A549 treated with DMSO at 1 μM for 4 hours (cell line): ENCODE results near the gene NPHS1. TPM values are rescaled to one million over a fixed set of nuclear protein-coding genes. Genes with fewer than 3 reads are reported as not detected.

ENCODE experiments used
- total RNA-seq: library from RNA; stranded (reverse); fragments of 200-300 nt; extraction: Qiagen RNA extraction; gene quantifications from 5 replicates; pipeline ENCODE4 v1.2.3, GENCODE V29; 2022; ENCODE audit warnings: low read depth

Gene NPHS1, protein sequence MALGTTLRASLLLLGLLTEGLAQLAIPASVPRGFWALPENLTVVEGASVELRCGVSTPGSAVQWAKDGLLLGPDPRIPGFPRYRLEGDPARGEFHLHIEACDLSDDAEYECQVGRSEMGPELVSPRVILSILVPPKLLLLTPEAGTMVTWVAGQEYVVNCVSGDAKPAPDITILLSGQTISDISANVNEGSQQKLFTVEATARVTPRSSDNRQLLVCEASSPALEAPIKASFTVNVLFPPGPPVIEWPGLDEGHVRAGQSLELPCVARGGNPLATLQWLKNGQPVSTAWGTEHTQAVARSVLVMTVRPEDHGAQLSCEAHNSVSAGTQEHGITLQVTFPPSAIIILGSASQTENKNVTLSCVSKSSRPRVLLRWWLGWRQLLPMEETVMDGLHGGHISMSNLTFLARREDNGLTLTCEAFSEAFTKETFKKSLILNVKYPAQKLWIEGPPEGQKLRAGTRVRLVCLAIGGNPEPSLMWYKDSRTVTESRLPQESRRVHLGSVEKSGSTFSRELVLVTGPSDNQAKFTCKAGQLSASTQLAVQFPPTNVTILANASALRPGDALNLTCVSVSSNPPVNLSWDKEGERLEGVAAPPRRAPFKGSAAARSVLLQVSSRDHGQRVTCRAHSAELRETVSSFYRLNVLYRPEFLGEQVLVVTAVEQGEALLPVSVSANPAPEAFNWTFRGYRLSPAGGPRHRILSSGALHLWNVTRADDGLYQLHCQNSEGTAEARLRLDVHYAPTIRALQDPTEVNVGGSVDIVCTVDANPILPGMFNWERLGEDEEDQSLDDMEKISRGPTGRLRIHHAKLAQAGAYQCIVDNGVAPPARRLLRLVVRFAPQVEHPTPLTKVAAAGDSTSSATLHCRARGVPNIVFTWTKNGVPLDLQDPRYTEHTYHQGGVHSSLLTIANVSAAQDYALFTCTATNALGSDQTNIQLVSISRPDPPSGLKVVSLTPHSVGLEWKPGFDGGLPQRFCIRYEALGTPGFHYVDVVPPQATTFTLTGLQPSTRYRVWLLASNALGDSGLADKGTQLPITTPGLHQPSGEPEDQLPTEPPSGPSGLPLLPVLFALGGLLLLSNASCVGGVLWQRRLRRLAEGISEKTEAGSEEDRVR (N-terminal part only)
- 0.17 to 0.77 TPM (median 0.42 TPM) in 5 replicates for total RNA-seq

DNA sequence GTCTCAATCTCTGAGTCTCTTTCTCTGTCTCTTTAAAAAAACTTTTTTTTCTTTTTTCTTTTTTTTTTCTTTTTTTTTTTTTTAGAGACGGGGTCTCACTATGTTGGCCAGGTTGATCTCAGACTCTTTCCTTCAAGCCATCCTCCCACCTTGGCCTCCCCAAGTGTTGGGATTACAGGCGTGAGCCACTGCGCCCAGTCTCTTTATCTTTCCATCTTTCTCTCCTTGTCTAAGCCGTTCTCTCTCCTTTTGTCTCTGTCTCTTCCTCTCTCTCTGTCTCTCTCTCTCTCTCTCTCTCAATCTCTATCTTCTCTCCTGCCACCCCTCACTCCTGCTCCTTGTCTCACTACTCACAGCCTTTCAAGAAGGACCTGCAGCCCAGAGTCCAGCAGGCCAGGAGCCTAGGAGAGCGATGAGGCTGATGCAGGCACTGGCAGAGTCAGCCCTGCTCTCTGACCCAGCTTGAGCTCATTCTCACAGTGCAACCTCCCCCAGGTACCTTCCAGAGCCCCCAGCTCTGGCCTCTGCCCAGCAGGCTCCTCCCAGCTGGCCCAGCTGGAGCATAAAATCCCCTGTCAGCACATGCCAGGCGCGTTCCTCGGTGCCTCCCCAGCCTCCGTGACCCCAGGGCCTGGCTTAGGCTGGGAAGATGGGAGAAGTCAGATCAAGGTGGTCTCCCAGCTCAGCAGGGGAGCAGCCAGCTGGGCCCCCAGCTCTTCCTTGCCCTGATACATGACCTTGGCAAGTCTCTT, at the start of gene NPHS1:
Gene NPHS1 (minus strand): TSS at position 476 of the 752 bp plus-strand sequence. CDS start 667 bp downstream, outside the sequence.

GRCh38 chr19:35868172-35868822, 16.0 kb upstream of the NPHS1 start, which contains the start of gene APLP1:
Gene APLP1 (plus strand): TSS chr19:35868574. CDS start chr19:35868637, 63 bp downstream.

GRCh38 chr19:35856546-35857149, 4.3 kb upstream of the NPHS1 start, which contains the start of gene KIRREL2:
Gene KIRREL2 (plus strand): TSS chr19:35856911. CDS start chr19:35857120, 209 bp downstream.

GRCh38 chr19:35812220-35813042, 39.9 kb downstream of the NPHS1 start, which contains the start of gene PRODH2:
Gene PRODH2 (minus strand): TSS chr19:35812845. CDS start chr19:35812805, 40 bp downstream.

Other genes with a start within 250 kb of the NPHS1 start
- 10.8 to 18.4 TPM (median 15.7 TPM) in 5 replicates for gene HAUS5, start 239.8 kb downstream of the NPHS1 start, total RNA-seq
- gene RBM42, start 223.5 kb downstream of the NPHS1 start, total RNA-seq = 147 to 213 TPM (median 187 TPM) in 5 replicates
- gene ETV2, start 210.8 kb downstream of the NPHS1 start, total RNA-seq = 2.1 to 3.1 TPM (median 2.3 TPM) in 5 replicates
- gene COX6B1, start 204.2 kb downstream of the NPHS1 start, total RNA-seq = 1,270 to 1,573 TPM (median 1,320 TPM) in 5 replicates
- gene UPK1A, start 186.0 kb downstream of the NPHS1 start, total RNA-seq = 0.64 to 1.2 TPM (median 0.84 TPM) in 5 replicates
- gene ZBTB32, start 147.9 kb downstream of the NPHS1 start, total RNA-seq = 0.05 TPM in 1 of 5 replicates, not detected in the others
- gene KMT2B, start 134.5 kb downstream of the NPHS1 start, total RNA-seq = 47.8 to 63.3 TPM (median 58.5 TPM) in 5 replicates
- 10.2 to 13.0 TPM (median 11.9 TPM) in 5 replicates for gene IGFLR1, start 110.1 kb downstream of the NPHS1 start, total RNA-seq
- gene U2AF1L4, start 107.1 kb downstream of the NPHS1 start, total RNA-seq = 23.0 to 29.3 TPM (median 28.6 TPM) in 5 replicates
- gene PSENEN, start 106.9 kb downstream of the NPHS1 start, total RNA-seq = 273 to 299 TPM (median 279 TPM) in 5 replicates
- gene LIN37, start 103.9 kb downstream of the NPHS1 start, total RNA-seq = 20.7 to 27.8 TPM (median 21.4 TPM) in 5 replicates
- gene HSPB6, start 95.5 kb downstream of the NPHS1 start, total RNA-seq = 0.16 to 0.34 TPM (median 0.20 TPM) in 5 replicates
- 27.5 to 38.7 TPM (median 32.5 TPM) in 5 replicates for gene PROSER3, start 94.3 kb downstream of the NPHS1 start, total RNA-seq
- 3.5 to 9.2 TPM (median 6.2 TPM) in 5 replicates for gene ARHGAP33, start 76.9 kb downstream of the NPHS1 start, total RNA-seq
- 0.27 to 0.66 TPM (median 0.41 TPM) in 4 of 5 replicates, not detected in the other for gene PRODH2, start 39.7 kb downstream of the NPHS1 start, total RNA-seq
- gene KIRREL2, start 4.4 kb upstream of the NPHS1 start, total RNA-seq = 0.44 to 0.74 TPM (median 0.58 TPM) in 5 replicates
- 82.7 to 99.7 TPM (median 88.7 TPM) in 5 replicates for gene APLP1, start 16.1 kb upstream of the NPHS1 start, total RNA-seq
- gene NFKBID, start 48.0 kb upstream of the NPHS1 start, total RNA-seq = 6.5 to 8.9 TPM (median 7.4 TPM) in 5 replicates
- gene HCST, start 50.0 kb upstream of the NPHS1 start, total RNA-seq = 0.25 to 0.75 TPM (median 0.60 TPM) in 3 of 5 replicates, not detected in the others
- gene TYROBP, start 55.8 kb upstream of the NPHS1 start, total RNA-seq = 0.31 TPM in 1 of 5 replicates, not detected in the others
- 11.7 to 28.8 TPM (median 20.5 TPM) in 5 replicates for gene LRFN3, start 83.9 kb upstream of the NPHS1 start, total RNA-seq
- gene SDHAF1, start 142.7 kb upstream of the NPHS1 start, total RNA-seq = 36.8 to 48.3 TPM (median 46.4 TPM) in 5 replicates
- 0.17 to 0.63 TPM (median 0.31 TPM) in 5 replicates for gene SYNE4, start 156.3 kb upstream of the NPHS1 start, total RNA-seq
- gene ALKBH6, start 161.7 kb upstream of the NPHS1 start, total RNA-seq = 23.6 to 26.4 TPM (median 24.6 TPM) in 5 replicates
- gene CLIP3, start 180.4 kb upstream of the NPHS1 start, total RNA-seq = 0.49 to 1.2 TPM (median 0.69 TPM) in 5 replicates
- gene THAP8, start 201.8 kb upstream of the NPHS1 start, total RNA-seq = 4.7 to 7.1 TPM (median 5.8 TPM) in 5 replicates
- 23.0 to 30.7 TPM (median 27.6 TPM) in 5 replicates for gene WDR62, start 202.4 kb upstream of the NPHS1 start, total RNA-seq